Activated CD8-positive, alpha-beta T cell treated with anti-CD3 and anti-CD28 coated beads for 36 hours (primary cell): Measurements from ENCODE around the gene BCKDK. TPM values are rescaled to one million over a fixed set of nuclear protein-coding genes. Genes with fewer than 3 reads are reported as not detected.
"Not testable (repeated sequence)": the region's sequence is repeated elsewhere in the genome, so short reads cannot be mapped to it uniquely, and the experiment has no call there.

Source experiments
- ATAC-seq: fragments of 200-7000 bp; cut with Tn5 transposase; one replicate; pipeline ENCODE4 v1.10.0; 2021; ENCODE audit warnings: mild to moderate bottlenecking, moderate library complexity
- CTCF ChIA-PET: fragments of 350-600 bp; sonication (Branson Sonifier 250); formaldehyde crosslinking; loops from one replicate; lab custom pipeline; 2021; ENCODE audit warnings: antibody characterized with exemption; lab: Charles Lee
- POLR2A ChIA-PET: fragments of 350-600 bp; sonication (Branson Sonifier 250); formaldehyde crosslinking; loops from one replicate; lab custom pipeline; 2021; ENCODE audit warnings: antibody characterized with exemption; lab: Charles Lee
- DNase-seq: peaks from one replicate; pipeline ENCODE4 v3.0.0-alpha.2; 2020
- H3K27ac Mint-ChIP-seq: one replicate; pipeline ENCODE4 v1.8.0; 2021; ENCODE audit warnings: mild to moderate bottlenecking, mixed read lengths
- H3K27me3 Mint-ChIP-seq: one replicate; pipeline ENCODE4 v1.8.0; 2021; ENCODE audit warnings: mixed read lengths
- H3K36me3 Mint-ChIP-seq: one replicate; pipeline ENCODE4 v1.8.0; 2021; ENCODE audit warnings: low read depth, mixed read lengths
- H3K4me1 Mint-ChIP-seq: one replicate; pipeline ENCODE4 v1.8.0; 2021; ENCODE audit warnings: low read depth, mixed read lengths
- H3K4me3 Mint-ChIP-seq: one replicate; pipeline ENCODE4 v1.8.0; 2021; ENCODE audit warnings: mild to moderate bottlenecking, moderate library complexity, mixed read lengths
- H3K9me3 Mint-ChIP-seq: one replicate; pipeline ENCODE4 v1.8.0; 2021; ENCODE audit warnings: mixed read lengths
- CTCF ChIP-seq: fragments of 200-600 bp; IDR thresholded peaks from one replicate; pipeline ENCODE4 v1.8.0; 2022; ENCODE audit warnings: antibody characterized with exemption, mild to moderate bottlenecking
- intact Hi-C: fragments of 100-400 bp; cut with micrococcal nuclease; formaldehyde crosslinking; loops from one replicate; pipeline ENCODE4 v1.10.0; 2022
- total RNA-seq, 2 experiments: library from RNA; stranded (reverse); gene quantifications; one replicate each; pipeline ENCODE4 v1.2.3, GENCODE V29; 2021

Gene BCKDK
- total RNA-seq, 2 experiments from 2014 or later: 55.1 to 58.7 TPM

- H3K36me3 Mint-ChIP-seq: peaks cover 17% of the 10 kb centered on the region
- POLR2A ChIA-PET: interaction anchor here (0.6 to 2.3 kb wide), 8 partner anchors 13 to 1545 kb away, joined by 3 to 7 read pairs (median 4); partner anchors contain the start of genes BCKDK, FUS, ZNF646 and ZNF668
- peaks cover 22% of the 10 kb centered on the region for H3K4me1 Mint-ChIP-seq
- peak overlapping the region; percentile 94 for H3K4me3 Mint-ChIP-seq
- CTCF ChIA-PET: interaction anchor here (1.0 to 2.3 kb wide), 4 partner anchors 49 to 139 kb away, joined by 4 to 11 read pairs (median 5); partner anchors contain the start of gene HSD3B7
- peak; percentile 37 for DNase-seq
- H3K27me3 Mint-ChIP-seq: no peaks in the 10 kb centered on the region
- ATAC-seq: no peak
- intact Hi-C loops: no loop called here
- no peak overlapping the region for H3K27ac Mint-ChIP-seq
- no peaks in the 10 kb centered on the region for H3K9me3 Mint-ChIP-seq
- no peak for TF ChIP-seq CTCF
Measured at GRCh38 chr16:31093132-31093703, 15.0 kb upstream of the BCKDK start.

- no peak for ATAC-seq
- peaks cover 17% of the 10 kb centered on the region for H3K36me3 Mint-ChIP-seq
Measured at GRCh38 chr16:31094088-31094423, 14.1 kb upstream of the BCKDK start.

GRCh38 chr16:31094424-31095120 is 13.6 kb upstream of the BCKDK start, which contains the start of gene VKORC1:
Gene VKORC1 (minus strand): TSS chr16:31094797. CDS start chr16:31094729, 68 bp downstream.
- POLR2A ChIA-PET: interaction anchor here (0.8 to 1.5 kb wide), 9 partner anchors 10 to 47 kb away, joined by 3 to 6 read pairs (median 4); partner anchors contain the start of genes BCKDK, ZNF646 and ZNF668
- intact Hi-C loops: no loop called here
- DNase-seq: peak; percentile 96
- peaks cover 17% of the 10 kb centered on the region for H3K36me3 Mint-ChIP-seq
- peaks cover 22% of the 10 kb centered on the region for H3K4me1 Mint-ChIP-seq
- H3K4me3 Mint-ChIP-seq: peak within 1 kb of the TSS; percentile 94
- peak; percentile 88 for ATAC-seq
- H3K27me3 Mint-ChIP-seq: no peaks in the 10 kb centered on the region
- H3K27ac Mint-ChIP-seq: peak within 1 kb of the TSS; percentile 90
- CTCF ChIA-PET: interaction anchor here (0.9 to 3.1 kb wide), 7 partner anchors 19 to 136 kb away, joined by 3 to 15 read pairs (median 3); partner anchors contain the start of genes HSD3B7, ZNF646 and ZNF668
- H3K9me3 Mint-ChIP-seq: no peaks in the 10 kb centered on the region
- no peak for TF ChIP-seq CTCF

More at GRCh38 chr16:31094088-31094423, 14.1 kb upstream of the BCKDK start:
- Mint-ChIP-seq H3K4me1 (peaks cover 22% of the 10 kb centered on the region), H3K27me3 (no peaks in the 10 kb centered on the region), H3K9me3 (no peaks in the 10 kb centered on the region), H3K27ac (peak overlapping the region; percentile 90), H3K4me3 (peak overlapping the region; percentile 94)
- no peak for DNase-seq
- TF ChIP-seq CTCF: no peak
- CTCF ChIA-PET: interaction anchor here (0.9 to 3.1 kb wide), 4 partner anchors 20 to 136 kb away, joined by 3 to 15 read pairs (median 4); partner anchors contain the start of genes ZNF646 and ZNF668
- intact Hi-C loops: no loop called here
- POLR2A ChIA-PET: interaction anchor here (0.8 to 2.3 kb wide), 9 partner anchors 10 to 86 kb away, joined by 3 to 7 read pairs (median 5); partner anchors contain the start of genes BCKDK, FUS, ZNF646 and ZNF668

GRCh38 chr16:31099860-31100638 is 8.1 kb upstream of the BCKDK start:
- Mint-ChIP-seq H3K27ac (no peak overlapping the region), H3K4me1 (peaks cover 8% of the 10 kb centered on the region), H3K27me3 (no peaks in the 10 kb centered on the region), H3K4me3 (no peak overlapping the region), H3K9me3 (no peaks in the 10 kb centered on the region), H3K36me3 (no peaks in the 10 kb centered on the region)
- ChIA-PET CTCF (interaction anchor here (1.0 to 2.8 kb wide), 2 partner anchors 42 to 146 kb away, joined by 4 to 11 read pairs; no protein-coding TSS in a partner anchor), POLR2A (interaction anchor here (0.7 to 2.1 kb wide), 3 partner anchors 17 to 26 kb away, joined by 3 to 5 read pairs (median 5); partner anchors contain the start of genes KAT8, ZNF646 and ZNF668)
- no peak for DNase-seq
- no peak for TF ChIP-seq CTCF
- intact Hi-C loops: no loop called here
- no peak for ATAC-seq

GRCh38 chr16:31100876-31101641 is 7.1 kb upstream of the BCKDK start:
- H3K27ac Mint-ChIP-seq, H3K9me3 Mint-ChIP-seq, intact Hi-C loops, H3K4me1 Mint-ChIP-seq, ATAC-seq, DNase-seq, H3K4me3 Mint-ChIP-seq, H3K27me3 Mint-ChIP-seq, H3K36me3 Mint-ChIP-seq: not testable (repeated sequence)
- POLR2A ChIA-PET: interaction anchor here (0.5 to 0.8 kb wide), 2 partner anchors 27 to 683 kb away, joined by 3 read pairs; partner anchors contain the start of gene ZNF646
- CTCF ChIA-PET: interaction anchor here (2.8 kb wide), 1 partner anchor 41 kb away, joined by 11 read pairs; no protein-coding TSS in a partner anchor
